Retinal pigment epithelial cell (primary cell): ENCODE data around the gene TLR6.

ENCODE experiments used
- DNase-seq: peaks from one replicate; pipeline ENCODE4 v3.0.0-alpha.2; 2010; ENCODE audit warnings: low read depth
- H3K4me3 ChIP-seq: 2 replicates; pipeline ENCODE4 v1.5.1; 2011; ENCODE audit warnings: mild to moderate bottlenecking, low read length, control low read depth, moderate library complexity
- CTCF ChIP-seq: conservative IDR thresholded peaks from 2 replicates; pipeline ENCODE4 v1.5.1; 2011; ENCODE audit warnings: low read depth, low read length, control low read depth, inconsistent platforms

TLR6 gene

GRCh38 chr4:38876636-38877035 lies 20.0 kb upstream of the TLR6 start:
- no peak overlapping the region for H3K4me3 ChIP-seq
- no peak for DNase-seq
- TF ChIP-seq CTCF: no peak

DNA sequence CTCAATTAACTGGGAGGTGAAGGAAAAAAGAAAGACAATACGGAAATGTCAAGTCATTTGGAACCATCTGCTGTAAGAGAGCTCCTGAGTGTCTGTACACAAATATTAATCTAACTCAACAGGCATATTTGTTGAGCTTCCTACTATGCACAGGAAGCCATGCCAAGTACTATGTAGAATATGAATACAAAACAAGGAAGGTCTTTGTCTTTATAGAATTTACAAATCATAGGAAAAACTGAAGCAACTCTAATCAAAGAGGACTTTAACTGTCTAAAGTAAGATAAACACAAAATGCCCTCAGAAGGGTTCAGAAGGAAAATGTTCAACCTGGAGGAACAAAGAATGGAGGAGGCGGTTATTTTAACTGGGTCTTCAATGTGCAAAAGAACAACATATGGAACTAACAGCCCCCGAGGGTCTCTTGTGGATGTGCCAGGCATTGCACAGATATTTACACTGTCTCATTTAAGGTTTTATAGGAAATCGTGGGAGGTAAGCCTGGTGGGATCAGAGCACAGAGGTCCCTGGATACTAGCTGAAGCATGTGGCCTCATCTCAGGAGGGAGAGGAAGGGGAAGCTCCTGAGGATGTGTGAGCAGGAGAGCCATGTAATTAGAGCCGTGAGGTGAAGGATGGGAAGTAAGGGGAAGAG lies 16.8 kb upstream of the TLR6 start:
- DNase-seq: no peak
- no peak for TF ChIP-seq CTCF
- no peak overlapping the region for H3K4me3 ChIP-seq

- no peak for DNase-seq
- no peak overlapping the region for H3K4me3 ChIP-seq
- TF ChIP-seq CTCF: no peak
Observed at GRCh38 chr4:38872620-38873019, 16.0 kb upstream of the TLR6 start.

DNA sequence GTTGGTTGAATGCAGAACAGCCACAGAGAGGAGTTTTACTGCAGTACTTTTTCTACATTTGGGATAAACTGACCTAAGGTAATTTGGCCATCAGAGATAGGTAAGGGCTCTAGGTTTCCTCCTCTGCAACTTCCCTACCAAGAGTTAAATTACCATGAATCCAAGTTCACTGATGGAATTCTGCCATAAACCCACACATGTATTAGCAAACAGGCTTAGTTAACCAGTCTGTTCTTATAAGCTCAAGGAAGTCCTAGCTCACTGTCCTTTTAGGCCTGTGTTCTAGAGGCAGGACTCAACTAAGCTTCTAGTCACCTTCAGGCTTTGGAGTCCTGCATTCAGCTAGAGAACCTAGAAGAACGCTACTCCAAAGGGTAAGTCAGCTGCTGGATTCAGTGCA lies 15.0 kb upstream of the TLR6 start:
- TF ChIP-seq CTCF: no peak
- no peak overlapping the region for H3K4me3 ChIP-seq
- DNase-seq: no peak

DNA sequence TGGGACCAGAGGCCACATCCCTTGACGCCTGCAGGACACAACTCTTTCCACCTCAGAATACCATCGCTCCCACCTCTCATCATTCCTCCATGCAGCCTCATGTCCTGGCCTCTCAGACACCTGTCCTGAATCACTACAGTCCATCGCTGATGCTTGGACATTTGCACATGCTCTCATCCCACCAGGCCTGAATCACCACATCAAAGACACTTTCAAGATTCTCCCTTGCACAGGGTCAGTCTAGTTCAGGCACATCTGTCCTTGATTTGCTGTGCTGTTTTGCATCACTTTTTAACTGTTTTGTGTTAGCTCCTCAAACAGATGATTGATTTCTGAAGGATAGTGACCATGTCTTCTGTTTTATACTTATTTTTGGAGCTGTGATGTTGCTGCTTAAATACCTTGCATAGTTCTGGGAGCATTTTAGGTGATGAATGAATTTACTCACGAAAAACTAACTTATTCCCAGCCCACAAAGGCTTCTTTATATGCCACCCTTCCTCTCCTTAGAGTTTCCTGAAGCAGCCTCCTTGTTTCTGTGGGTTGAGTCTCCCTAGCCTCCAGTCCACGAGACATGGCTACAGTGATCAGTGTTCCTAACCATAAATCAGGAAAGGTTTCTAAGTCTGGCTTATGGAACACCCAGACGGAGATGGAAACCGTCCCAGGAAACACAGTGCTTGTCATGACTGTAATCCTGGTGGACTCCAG lies 13.6 kb upstream of the TLR6 start:
- TF ChIP-seq CTCF: no peak
- DNase-seq: no peak
- H3K4me3 ChIP-seq: no peak overlapping the region

DNA sequence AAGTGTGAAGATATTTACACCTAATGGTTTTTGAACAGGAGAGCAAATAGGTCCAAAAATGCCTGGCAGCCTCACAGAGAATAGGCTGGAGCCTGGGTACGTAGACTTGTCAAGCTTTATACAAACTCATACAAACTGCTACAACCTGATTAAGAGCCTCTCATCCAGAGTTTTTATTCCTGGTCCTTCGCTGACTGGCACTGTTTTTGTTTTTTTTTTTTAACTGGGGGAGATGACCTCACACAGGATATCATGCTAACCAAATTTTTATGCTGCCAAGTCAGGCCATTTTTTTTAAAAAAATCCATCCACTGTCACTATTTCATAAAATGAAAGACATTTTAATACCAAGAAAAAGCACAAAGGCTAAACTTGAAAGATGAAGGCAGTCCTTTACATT lies 12.9 kb upstream of the TLR6 start:
- TF ChIP-seq CTCF: no peak
- no peak for DNase-seq
- no peak overlapping the region for H3K4me3 ChIP-seq
